Stimulated activated naive CD4-positive, alpha-beta T cell treated with Interleukin-2 at 50 U/mL for 16 hours (primary cell): ENCODE results near the gene CRIP1.
A peak's percentile ranks its signal among the peaks of the same experiment; 100 is the strongest.

Experiments
- DNase-seq: peaks from one replicate; lab custom pipeline; 2025; lab: John Stamatoyannopoulos, UW

CRIP1 gene

GRCh38 chr14:105480807-105481801 lies 5.6 kb upstream of the CRIP1 start:
- DNase-seq = peak; percentile 85

GRCh38 chr14:105481886-105482457 lies 4.7 kb upstream of the CRIP1 start:
- peak; percentile 92 for DNase-seq

GRCh38 chr14:105482486-105483110 lies 4.1 kb upstream of the CRIP1 start:
- no peak for DNase-seq

- no peak for DNase-seq
Measured at GRCh38 chr14:105483300-105484068, 3.2 kb upstream of the CRIP1 start.

GRCh38 chr14:105484069-105484996 lies 2.4 kb upstream of the CRIP1 start:
- peak; percentile 48 for DNase-seq

- DNase-seq = no peak
Measured at GRCh38 chr14:105484997-105485393, 1.7 kb upstream of the CRIP1 start.

GRCh38 chr14:105485739-105486162 lies 935 bp upstream of the CRIP1 start:
- peak; percentile 44 for DNase-seq

GRCh38 chr14:105486974-105487448 lies 325 bp downstream of the CRIP1 start:
- DNase-seq = peak; percentile 39

GRCh38 chr14:105487449-105487985 lies 831 bp downstream of the CRIP1 start:
- DNase-seq = peak; percentile 52

- peak; percentile 27 for DNase-seq
Measured at GRCh38 chr14:105487986-105488777, 1.5 kb downstream of the CRIP1 start.

GRCh38 chr14:105488781-105489541 lies 2.3 kb downstream of the CRIP1 start:
- DNase-seq = no peak

- peak; percentile 88 for DNase-seq
Measured at GRCh38 chr14:105489542-105490266, 3.0 kb downstream of the CRIP1 start.

GRCh38 chr14:105490267-105490571 lies 3.5 kb downstream of the CRIP1 start:
- DNase-seq = no peak

- DNase-seq = peak; percentile 99
Measured at GRCh38 chr14:105490572-105491365, 4.1 kb downstream of the CRIP1 start, which contains the start of gene TEDC1. TSS of gene TEDC1 (plus strand) at chr14:105491246. CDS start at chr14:105491376, 130 bp downstream.

- DNase-seq = peak; percentile 79
Measured at GRCh38 chr14:105491366-105491973, 4.8 kb downstream of the CRIP1 start.

- DNase-seq = no peak
Measured at GRCh38 chr14:105492031-105492970, 5.6 kb downstream of the CRIP1 start.
